Fibroblast of the aortic adventitia (primary cell): Measurements from ENCODE around the gene ERC2. TPM values are rescaled to one million over a fixed set of nuclear protein-coding genes. Genes with fewer than 3 reads are reported as not detected.

Experiments used
- DNase-seq: peaks from one replicate; pipeline ENCODE4 v3.0.0-alpha.2; 2010; ENCODE audit warnings: low read depth
- H3K4me3 ChIP-seq: 2 replicates; pipeline ENCODE4 v1.5.1; 2011; ENCODE audit warnings: low read depth, mild to moderate bottlenecking, control low read depth, low read length, moderate library complexity
- total RNA-seq: library from RNA; depleted of rRNA; stranded (reverse); fragments of >200 nt; gene quantifications from 2 replicates; pipeline ENCODE4 v1.2.3, GENCODE V29; 2012; ENCODE audit warnings: low replicate concordance
- TF ChIP-seq, protein P1 (sequence below): IDR thresholded peaks from 2 replicates; pipeline ENCODE4 v1.5.1; 2011; ENCODE audit warnings: mild to moderate bottlenecking, low read length, control low read depth, inconsistent platforms; ENCODE audit not compliant: insufficient read depth

Gene ERC2
- total RNA-seq, 1 donor: 0.09 TPM

DNA sequence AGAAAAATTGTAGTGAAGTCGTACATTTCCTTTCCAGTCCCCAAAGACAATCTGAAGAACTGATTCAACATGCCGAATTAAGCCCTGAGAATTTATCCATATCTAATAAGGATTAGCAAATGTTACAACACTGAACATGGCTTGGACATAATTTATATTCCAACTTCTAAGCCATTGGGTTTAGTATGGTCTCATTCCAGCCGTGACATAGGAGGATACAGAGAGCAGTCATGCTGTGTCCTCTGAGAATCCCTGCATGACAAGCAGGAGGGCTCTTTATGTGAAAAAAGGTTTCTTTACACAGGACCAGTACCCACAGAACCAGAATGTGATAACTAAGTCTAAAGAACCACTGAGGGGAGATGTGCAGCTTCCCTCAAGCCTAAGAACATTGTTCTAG lies 749.3 kb downstream of the ERC2 start:
- no peak overlapping the region for H3K4me3 ChIP-seq
- DNase-seq: no peak
- TF ChIP-seq, protein P1, sequence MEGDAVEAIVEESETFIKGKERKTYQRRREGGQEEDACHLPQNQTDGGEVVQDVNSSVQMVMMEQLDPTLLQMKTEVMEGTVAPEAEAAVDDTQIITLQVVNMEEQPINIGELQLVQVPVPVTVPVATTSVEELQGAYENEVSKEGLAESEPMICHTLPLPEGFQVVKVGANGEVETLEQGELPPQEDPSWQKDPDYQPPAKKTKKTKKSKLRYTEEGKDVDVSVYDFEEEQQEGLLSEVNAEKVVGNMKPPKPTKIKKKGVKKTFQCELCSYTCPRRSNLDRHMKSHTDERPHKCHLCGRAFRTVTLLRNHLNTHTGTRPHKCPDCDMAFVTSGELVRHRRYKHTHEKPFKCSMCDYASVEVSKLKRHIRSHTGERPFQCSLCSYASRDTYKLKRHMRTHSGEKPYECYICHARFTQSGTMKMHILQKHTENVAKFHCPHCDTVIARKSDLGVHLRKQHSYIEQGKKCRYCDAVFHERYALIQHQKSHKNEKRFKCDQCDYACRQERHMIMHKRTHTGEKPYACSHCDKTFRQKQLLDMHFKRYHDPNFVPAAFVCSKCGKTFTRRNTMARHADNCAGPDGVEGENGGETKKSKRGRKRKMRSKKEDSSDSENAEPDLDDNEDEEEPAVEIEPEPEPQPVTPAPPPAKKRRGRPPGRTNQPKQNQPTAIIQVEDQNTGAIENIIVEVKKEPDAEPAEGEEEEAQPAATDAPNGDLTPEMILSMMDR: no peak

DNA sequence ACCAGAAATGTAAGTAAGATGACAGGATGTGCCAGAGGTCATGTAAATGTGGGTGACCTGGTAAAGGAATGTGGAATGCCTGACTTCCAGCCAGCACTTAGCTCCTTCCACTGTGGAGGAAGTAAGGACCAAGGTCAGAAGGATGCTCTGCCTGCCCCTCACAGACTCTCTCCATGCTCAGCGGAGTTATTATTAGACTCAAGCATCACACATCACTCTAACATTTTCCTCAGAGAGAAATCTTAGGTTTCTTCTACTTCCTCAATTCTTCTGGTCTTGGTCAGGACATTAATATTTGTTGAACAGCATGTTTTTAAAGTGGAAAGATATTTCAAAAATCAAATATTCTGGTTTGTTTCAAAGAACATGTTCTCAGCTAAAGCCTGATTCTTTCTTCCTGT lies 749.7 kb downstream of the ERC2 start:
- peak; percentile 33 for DNase-seq
- H3K4me3 ChIP-seq: no peak overlapping the region
- TF ChIP-seq, protein P1: no peak

DNA sequence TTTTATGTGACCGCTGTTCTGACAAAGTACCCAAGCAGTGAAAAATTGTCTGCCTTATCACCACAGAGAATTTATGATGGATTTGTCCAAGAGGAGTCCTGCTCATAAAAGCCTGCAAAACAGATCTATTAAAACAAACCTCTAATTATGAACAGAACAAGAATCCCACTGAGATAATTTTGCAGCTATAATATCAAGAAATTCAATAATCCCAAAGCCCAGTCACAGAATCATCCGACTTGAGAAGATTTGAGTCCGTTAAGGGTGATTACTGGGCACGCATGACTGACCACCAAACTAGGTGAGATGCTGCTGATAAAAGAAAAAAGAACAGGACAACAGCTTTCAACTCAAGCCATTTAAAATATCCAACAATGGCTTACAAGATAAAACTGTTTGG lies 750.2 kb downstream of the ERC2 start:
- DNase-seq: no peak
- no peak overlapping the region for H3K4me3 ChIP-seq
- TF ChIP-seq, protein P1: no peak

DNA sequence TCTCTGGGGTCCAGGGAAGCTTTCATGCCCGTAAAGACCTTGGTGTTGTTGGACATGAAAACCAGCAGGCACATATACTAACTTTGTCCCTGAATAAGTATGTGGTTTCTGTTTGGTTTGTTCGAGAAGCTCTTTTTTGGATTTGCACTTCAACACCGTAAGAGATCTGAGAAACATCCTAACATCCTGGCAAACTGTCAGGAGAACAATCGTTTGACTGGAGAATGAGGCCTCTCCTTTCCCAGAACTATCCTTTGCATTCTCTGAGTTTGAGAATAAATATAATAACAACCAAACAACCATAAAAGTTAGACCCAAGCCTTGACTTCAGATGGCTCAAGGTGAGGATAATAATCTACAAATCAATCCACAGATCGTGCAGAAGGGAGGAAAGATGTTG lies 750.8 kb downstream of the ERC2 start:
- no peak for DNase-seq
- H3K4me3 ChIP-seq: no peak overlapping the region
- TF ChIP-seq, protein P1: no peak

DNA sequence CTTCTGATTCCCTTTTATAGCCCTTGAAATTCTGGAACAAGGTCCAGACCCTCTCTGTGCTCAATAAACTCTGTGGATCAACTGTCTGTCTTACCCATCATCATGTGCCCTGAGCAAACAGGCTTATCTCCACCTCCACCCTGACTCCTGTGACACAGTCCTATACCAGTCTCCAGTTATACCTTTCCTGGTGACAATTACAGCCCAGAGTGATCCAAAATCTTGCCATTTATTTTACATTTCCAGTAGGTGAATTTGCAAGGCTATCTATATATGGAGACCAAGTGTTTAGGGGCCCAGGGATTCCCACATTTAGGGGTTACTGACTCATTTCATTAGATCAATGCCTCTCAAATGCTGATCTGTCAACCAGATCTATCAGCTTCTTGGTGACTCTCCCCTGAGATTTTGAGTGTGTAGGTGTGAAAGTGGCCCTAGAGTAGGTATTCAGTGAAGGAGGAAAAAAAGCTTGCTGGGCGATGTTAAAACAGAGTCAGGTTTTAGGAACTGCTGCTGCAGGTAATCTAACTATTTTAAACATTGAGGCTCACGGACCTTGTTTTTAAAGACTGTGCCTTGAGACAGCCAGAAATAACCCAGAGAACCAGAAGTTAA lies 751.5 kb downstream of the ERC2 start:
- no peak for DNase-seq
- no peak overlapping the region for H3K4me3 ChIP-seq
- TF ChIP-seq, protein P1: no peak

DNA sequence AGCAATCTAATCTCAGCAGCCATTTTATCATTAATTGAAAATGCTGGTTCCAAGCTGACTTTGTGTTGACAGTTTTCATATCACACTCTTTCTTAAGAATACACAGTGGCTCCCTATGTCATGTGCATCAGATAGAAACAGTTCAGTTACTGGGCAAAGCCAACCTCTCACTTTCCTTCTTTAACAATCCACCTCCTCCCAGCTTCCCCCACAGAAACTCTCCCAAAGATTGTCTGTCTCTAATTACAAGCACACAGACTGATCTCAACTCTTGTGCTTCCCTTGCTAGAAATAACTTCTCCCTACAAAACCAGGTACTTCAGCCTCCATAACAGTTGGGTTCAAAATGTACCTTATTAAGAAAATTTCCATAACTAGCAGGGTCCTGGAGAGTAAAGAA lies 752.2 kb downstream of the ERC2 start:
- TF ChIP-seq, protein P1: no peak
- no peak overlapping the region for H3K4me3 ChIP-seq
- DNase-seq: no peak

DNA sequence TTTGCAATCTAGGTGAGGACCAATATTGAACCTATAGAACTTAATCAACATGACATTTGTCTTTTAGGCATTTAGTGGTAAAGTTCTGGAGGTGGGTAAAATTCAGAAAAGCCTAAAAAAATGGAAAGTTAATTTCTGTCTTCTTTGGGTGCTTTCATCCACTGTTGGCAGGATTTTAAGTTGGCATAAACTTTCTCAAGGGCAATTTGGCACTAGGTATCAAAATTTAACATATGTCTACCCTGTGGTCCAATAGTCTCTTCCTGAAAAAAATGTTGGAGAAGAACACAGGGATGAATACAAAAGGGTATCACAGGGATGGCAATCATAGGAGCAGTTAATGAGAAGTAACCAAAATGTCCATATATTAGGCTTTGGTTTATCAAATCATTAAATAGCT lies 754.2 kb downstream of the ERC2 start:
- no peak overlapping the region for H3K4me3 ChIP-seq
- no peak for DNase-seq
- TF ChIP-seq, protein P1: no peak
